ENCODE measurements around the gene MCCC2. TPM values are rescaled to one million over a fixed set of nuclear protein-coding genes. Genes with fewer than 3 reads are reported as not detected.

Gene MCCC2
- total and polyA plus RNA-seq, 2 of the 13 experiments (the other 11 are each of a cell fraction or from before 2014, with no cell fraction given): 44.8 to 83.6 TPM

- TF ChIP-seq RORA (CRISPR knock-in tag; IDR thresholded peaks at IDR 0.05) (no peak), KDM1A (CRISPR knock-in tag; IDR thresholded peaks at IDR 0.05) (no peak), MLLT10 (CRISPR knock-in tag; IDR thresholded peaks at IDR 0.05) (no peak), MAX (IDR thresholded peaks at IDR 0.05) (peak; percentile 93), SNAPC2 (CRISPR knock-in tag; IDR thresholded peaks at IDR 0.05) (no peak; the same call in 1 of the 2 replicates), AFF4 (CRISPR knock-in tag; IDR thresholded peaks at IDR 0.05) (no peak), RBM39 (IDR thresholded peaks at IDR 0.05; ENCODE audit: low read depth, low read length, poor library complexity, severe bottlenecking) (peak; percentile 32), HIC2 (CRISPR knock-in tag; IDR thresholded peaks at IDR 0.05; ENCODE audit: low read depth) (peak; percentile 91), ZNF3 (CRISPR knock-in tag; IDR thresholded peaks at IDR 0.05) (no peak), ZNF10 (CRISPR knock-in tag; IDR thresholded peaks at IDR 0.05; ENCODE audit: borderline replicate concordance, low read depth) (no peak), U2AF2 (IDR thresholded peaks at IDR 0.05; ENCODE audit: low read depth, low read length) (no peak), THRA (CRISPR knock-in tag; IDR thresholded peaks at IDR 0.05; ENCODE audit: borderline replicate concordance) (peak; percentile 30; the same call in 1 of the 2 replicates), ZEB1 (IDR thresholded peaks at IDR 0.05; ENCODE audit: insufficient replicate concordance, low read depth) (no peak), ZNF576 (CRISPR knock-in tag; IDR thresholded peaks at IDR 0.05) (no peak), PRPF4 (IDR thresholded peaks at IDR 0.05; ENCODE audit: low read depth, low read length, poor library complexity, severe bottlenecking) (no peak), ZBTB33 (CRISPR knock-in tag; IDR thresholded peaks at IDR 0.05) (0 out of 2 replicates have a peak, but pooled peaks have one; percentile 7), ZNF788 (CRISPR knock-in tag; IDR thresholded peaks at IDR 0.05; ENCODE audit: borderline replicate concordance) (no peak; the same call in 1 of the 2 replicates), ZFP62 (CRISPR knock-in tag; IDR thresholded peaks at IDR 0.05) (no peak), PHF21A (CRISPR knock-in tag; IDR thresholded peaks at IDR 0.05) (peak; percentile 75), IRF2 (CRISPR knock-in tag; IDR thresholded peaks at IDR 0.05) (peak; percentile 69; the same call in 1 of the 2 replicates)
Observed at GRCh38 chr5:71586941-71587765, at the start of gene MCCC2 (continued).

Data from HepG2 (cell line).